IMR-90 (cell line): ENCODE data around the gene MR1. TPM values are rescaled to one million over a fixed set of nuclear protein-coding genes. Genes with fewer than 3 reads are reported as not detected.

Experiments
- ATAC-seq: fragments of 200-7000 bp; cut with Tn5 transposase; 2 replicates; pipeline ENCODE4 v1.9.1; 2020; ENCODE audit warnings: low read depth, mild to moderate bottlenecking, moderate library complexity
- BruUV-seq: library from RNA; stranded (reverse); fragments of 400-500 nt; replicated peaks from 2 replicates; lab custom pipeline; 2021; lab: Mats Ljungman, UMichigan
- CTCF ChIA-PET: fragments of 300-600 bp; formaldehyde crosslinking; extraction: SDS; loops from one replicate; lab custom pipeline; 2021; ENCODE audit warnings: antibody characterized with exemption; lab: Yijun Ruan, JAX
- POLR2A ChIA-PET: fragments of 300-600 bp; sonication (Branson Sonifier 250); formaldehyde crosslinking; loops from one replicate; lab custom pipeline; 2022; ENCODE audit warnings: antibody characterized with exemption; ENCODE audit not compliant: unreplicated experiment; lab: Charles Lee
- DNase-seq: peaks from one replicate; pipeline ENCODE4 v3.0.0; 2013
- H2AFZ ChIP-seq: replicated peaks from 2 replicates; pipeline ENCODE3; 2013; ENCODE audit warnings: low read length, mild to moderate bottlenecking; ENCODE audit not compliant: poor library complexity
- H2AK5ac ChIP-seq: 2 replicates; pipeline ENCODE4 v1.6.1; 2013; ENCODE audit warnings: low read depth, low read length, inconsistent platforms
- H2AK9ac ChIP-seq: replicated peaks from 2 replicates; pipeline ENCODE3; 2013; ENCODE audit warnings: mild to moderate bottlenecking, low read depth, low read length, moderate library complexity; ENCODE audit not compliant: poor library complexity
- H2BK120ac ChIP-seq: 2 replicates; pipeline ENCODE4 v1.6.1; 2013; ENCODE audit warnings: low read depth, low read length, inconsistent platforms
- H2BK15ac ChIP-seq: 3 replicates; pipeline ENCODE4 v1.6.1; 2013; ENCODE audit warnings: low read depth, low read length, inconsistent platforms
- H2BK20ac ChIP-seq: 2 replicates; pipeline ENCODE4 v1.6.1; 2013; ENCODE audit warnings: low read depth, mild to moderate bottlenecking, inconsistent platforms, low read length, moderate library complexity
- H2BK5ac ChIP-seq: 2 replicates; pipeline ENCODE4 v1.6.1; 2013; ENCODE audit warnings: mild to moderate bottlenecking, low read depth, low read length, inconsistent platforms; ENCODE audit not compliant: poor library complexity, severe bottlenecking
- H3K14ac ChIP-seq: replicated peaks from 2 replicates; pipeline ENCODE4 v1.6.1; 2013; ENCODE audit warnings: low read depth, low read length, inconsistent platforms
- H3K18ac ChIP-seq: 2 replicates; pipeline ENCODE4 v1.6.1; 2013; ENCODE audit warnings: low read depth, low read length, control low read depth
- H3K23ac ChIP-seq: 2 replicates; pipeline ENCODE4 v1.6.1; 2013; ENCODE audit warnings: low read depth, low read length, inconsistent platforms
- H3K27ac ChIP-seq: 2 replicates; pipeline ENCODE4 v1.5.1; 2013; ENCODE audit warnings: mild to moderate bottlenecking, control low read depth, low read length; ENCODE audit not compliant: insufficient read depth
- H3K27me3 ChIP-seq: 2 replicates; pipeline ENCODE4 v1.6.1; 2013; ENCODE audit warnings: low read length; ENCODE audit not compliant: control insufficient read depth, insufficient read depth
- H3K36me3 ChIP-seq: 2 replicates; pipeline ENCODE4 v1.6.1; 2013; ENCODE audit warnings: low read length, mixed read lengths; ENCODE audit not compliant: control insufficient read depth, insufficient read depth
- H3K4ac ChIP-seq: 2 replicates; pipeline ENCODE4 v1.6.1; 2013; ENCODE audit warnings: low read depth, low read length, inconsistent platforms
- H3K4me1 ChIP-seq: 2 replicates; pipeline ENCODE4 v1.6.1; 2013; ENCODE audit warnings: low read length, mixed read lengths; ENCODE audit not compliant: control insufficient read depth, insufficient read depth
- H3K4me2 ChIP-seq: 2 replicates; pipeline ENCODE4 v1.6.1; 2013; ENCODE audit warnings: low read depth, mild to moderate bottlenecking, control low read depth, low read length, moderate library complexity
- H3K4me3 ChIP-seq: 2 replicates; pipeline ENCODE4 v1.5.1; 2013; ENCODE audit warnings: low read depth, mild to moderate bottlenecking, control low read depth, low read length, moderate library complexity; ENCODE audit not compliant: insufficient read depth
- H3K56ac ChIP-seq: 2 replicates; pipeline ENCODE4 v1.6.1; 2013; ENCODE audit warnings: low read length, inconsistent platforms; ENCODE audit not compliant: insufficient read depth; ENCODE audit errors: extremely low read depth
- H3K79me1 ChIP-seq, 2 experiments: 2 replicates each; pipeline ENCODE4 v1.6.1; 2013; ENCODE audit warnings: low read length in 2 of 2, inconsistent platforms in 1 of 2, low read depth in 1 of 2
- H3K9ac ChIP-seq: 2 replicates; pipeline ENCODE4 v1.6.1; 2013; ENCODE audit warnings: low read depth, low read length, control low read depth
- H3K9me1 ChIP-seq: 2 replicates; pipeline ENCODE4 v1.6.1; 2013; ENCODE audit warnings: low read length, inconsistent platforms; ENCODE audit not compliant: insufficient read depth
- H3K9me3 ChIP-seq: 2 replicates; pipeline ENCODE4 v1.6.1; 2013; ENCODE audit warnings: low read length; ENCODE audit not compliant: control insufficient read depth, insufficient read depth
- H4K20me1 ChIP-seq: 2 replicates; pipeline ENCODE4 v1.6.1; 2013; ENCODE audit warnings: low read length, inconsistent platforms; ENCODE audit not compliant: insufficient read depth
- H4K5ac ChIP-seq: 2 replicates; pipeline ENCODE4 v1.6.1; 2013; ENCODE audit warnings: mild to moderate bottlenecking, low read depth, low read length, control low read depth
- H4K8ac ChIP-seq, 2 experiments: 2 replicates each; pipeline ENCODE4 v1.6.1; 2013; ENCODE audit warnings: low read depth in 2 of 2, low read length in 2 of 2, control low read depth in 1 of 2, inconsistent platforms in 1 of 2
- H4K91ac ChIP-seq: 2 replicates; pipeline ENCODE4 v1.6.1; 2013; ENCODE audit warnings: low read depth, low read length, inconsistent platforms; ENCODE audit not compliant: insufficient read depth
- BHLHE40 ChIP-seq: fragments of 150-350 bp; IDR thresholded peaks from 2 replicates; pipeline ENCODE4 v1.6.1; 2016; ENCODE audit warnings: mild to moderate bottlenecking, low read depth, low read length
- CHD1 ChIP-seq: IDR thresholded peaks from 2 replicates; pipeline ENCODE4 v1.6.1; 2012; ENCODE audit warnings: low read depth, low read length, improper control_type of control experiment
- MAFK ChIP-seq: IDR thresholded peaks from 2 replicates; pipeline ENCODE4 v1.6.1; 2012; ENCODE audit warnings: low read depth, low read length, improper control_type of control experiment
- MAZ ChIP-seq: IDR thresholded peaks from 2 replicates; pipeline ENCODE4 v1.6.1; 2012; ENCODE audit warnings: low read depth, mild to moderate bottlenecking, low read length, improper control_type of control experiment, moderate library complexity, borderline replicate concordance
- MXI1 ChIP-seq: IDR thresholded peaks from 2 replicates; pipeline ENCODE4 v1.6.1; 2012; ENCODE audit warnings: low read depth, mild to moderate bottlenecking, low read length, moderate library complexity, borderline replicate concordance
- WGBS, 2 experiments: methylation state at CpG; one replicate each; pipeline versions ENCODE4 v1.1.5 to v1.1.7; 2013; ENCODE audit warnings: missing lambda C conversion rate in 2 of 2; ENCODE audit not compliant: insufficient read length in 1 of 2; ENCODE audit errors: extremely low coverage in 2 of 2; 5-methylcytosine and 5-hydroxymethylcytosine counted together
- dilution Hi-C: fragments of 300-500 bp; cut with HindIII; formaldehyde crosslinking; loops from one replicate; pipeline ENCODE4 v1.14.3; 2018; ENCODE audit warnings: low sequenced_read_pairs; ENCODE audit not compliant: unreplicated experiment
- in situ Hi-C: fragments of 300-500 bp; cut with MboI; formaldehyde crosslinking; loops from 3 replicates; pipeline ENCODE4 v1.14.3; 2019; ENCODE audit warnings: low sequenced_read_pairs, inconsistent platforms, mixed read lengths
- intact Hi-C: fragments of 100-400 bp; cut with micrococcal nuclease; formaldehyde crosslinking; loops from 2 replicates; pipeline ENCODE4 v1.10.0; 2022
- polyA plus RNA-seq, 3 experiments: library from polyadenylated mRNA; depleted of rRNA; stranded (reverse); fragments of >200 nt; gene quantifications; 2 replicates each; pipeline ENCODE4 v1.2.3, GENCODE V29; 2012; ENCODE audit warnings: low replicate concordance in 1 of 3
- total RNA-seq: library from RNA; depleted of rRNA; stranded (reverse); fragments of >200 nt; gene quantifications from 2 replicates; pipeline ENCODE4 v1.2.3, GENCODE V29; 2012

The MR1 gene
- total and polyA plus RNA-seq, 2 of the 4 experiments (the other 2 are of a cell fraction): 6.0 to 6.1 TPM

- H2AFZ ChIP-seq: peak overlapping the region; percentile 97
- peak overlapping the region; percentile 79 for H3K56ac ChIP-seq
- no peaks in the 10 kb centered on the region for H3K9me3 ChIP-seq
- ChIA-PET CTCF (interaction anchor here (0.7 to 1.0 kb wide), 3 partner anchors 11 to 121 kb away, joined by 3 to 4 read pairs (median 3); no protein-coding TSS in a partner anchor), POLR2A (interaction anchor here (1.1 kb wide), 1 partner anchor 11 kb away, joined by 3 read pairs; no protein-coding TSS in a partner anchor)
- peaks cover 10% of the 10 kb centered on the region for H3K9me1 ChIP-seq
- peak overlapping the region; percentile 78 for H3K27ac ChIP-seq
- dilution Hi-C loops: no loop called here
- H3K14ac ChIP-seq: peak overlapping the region; percentile 93
- peak overlapping the region; percentile 24 to 59; a peak in 3 of 4 replicates for H4K8ac ChIP-seq
- in situ Hi-C loops: no loop called here
- peak overlapping the region; percentile 66 for H4K91ac ChIP-seq
- peaks cover 27% of the 10 kb centered on the region; the same call in 1 of the 2 replicates for H4K20me1 ChIP-seq
- peak overlapping the region; percentile 92 for H2BK5ac ChIP-seq
- H2AK9ac ChIP-seq: peak overlapping the region; percentile 98
- peak overlapping the region; percentile 86 for H3K18ac ChIP-seq
- no peak overlapping the region; the same call in 2 of the 3 replicates for H2BK15ac ChIP-seq
- H3K4ac ChIP-seq: peak overlapping the region; percentile 85
- 0 out of 2 replicates have a peak overlapping the region, but pooled peaks have one; percentile 4 for H2BK20ac ChIP-seq
- ATAC-seq (peak; percentile 49), DNase-seq (peak; percentile 73)
- H4K5ac ChIP-seq: peak overlapping the region; percentile 45
- no peaks in the 10 kb centered on the region for H3K27me3 ChIP-seq
- peak overlapping the region; percentile 58; the same call in 1 of the 2 replicates for H2BK120ac ChIP-seq
- TF ChIP-seq CHD1: no peak
- peak; percentile 38; the same call in 1 of the 2 replicates for TF ChIP-seq MXI1
- TF ChIP-seq BHLHE40: peak; percentile 94
- TF ChIP-seq MAFK: no peak
- peak; percentile 68; the same call in 1 of the 2 replicates for TF ChIP-seq MAZ
- H3K23ac ChIP-seq: peak overlapping the region; percentile 72
- H3K36me3 ChIP-seq: 0 out of 2 replicates have a peak, but pooled peaks cover 2% of the 10 kb centered on the region
- peak overlapping the region; percentile 93 for H3K4me3 ChIP-seq
- 0% methylated on average over 11 of the region's 23 CpGs; no CpG with 5 or more reads in 1 of the 2 experiments for WGBS, 2 experiments
- H3K79me1 ChIP-seq: peaks cover 5 to 39% of the 10 kb centered on the region in 2 experiments; a peak in 3 of 4 replicates
- intact Hi-C loops: loop anchor here (1.0 to 10.0 kb wide), 5 partner anchors 11 to 507 kb away; partner anchors contain the start of gene KIAA1614
- no peaks in the 10 kb centered on the region for H3K4me1 ChIP-seq
- H3K4me2 ChIP-seq: peak overlapping the region; percentile 95
- peak overlapping the region; percentile 87 for H3K9ac ChIP-seq
- peak overlapping the region; percentile 85 for H2AK5ac ChIP-seq
- BruUV-seq: no TSS peak
Measured at GRCh38 chr1:181021811-181022434, 11.9 kb upstream of the MR1 start.
